Measurements from ENCODE around the gene MVB12B. TPM values are rescaled to one million over a fixed set of nuclear protein-coding genes. Genes with fewer than 3 reads are reported as not detected.

MVB12B gene
- total RNA-seq, 1 experiment from 2014 or later = 5.8 TPM

GRCh38 chr9:126480813-126481212 is 154.2 kb downstream of the MVB12B start:
- Histone ChIP-seq H2BK12ac (ENCODE audit: insufficient read length, low read depth, low read length) (no peak overlapping the region), H3K4me2 (ENCODE audit: insufficient read depth, insufficient read length, low read length) (no peak overlapping the region), H4K91ac (ENCODE audit: insufficient read length, low read depth, low read length) (no peak overlapping the region), H3K23ac (ENCODE audit: insufficient read length, low read depth, low read length) (no peak overlapping the region), H3K79me1 (ENCODE audit: insufficient read depth, low read depth, low read length, poor library complexity, severe bottlenecking) (no peaks in the 10 kb centered on the region), H2BK120ac (ENCODE audit: low read depth, low read length, poor library complexity, severe bottlenecking) (no peak overlapping the region), H3K4ac (ENCODE audit: low read depth, low read length) (no peak overlapping the region), H3K9me3 (ENCODE audit: control insufficient read depth, low read depth, low read length) (no peaks in the 10 kb centered on the region), H3K27me3 (ENCODE audit: insufficient read depth, low read length) (no peaks in the 10 kb centered on the region), H2BK15ac (ENCODE audit: low read depth, low read length) (no peak overlapping the region), H2AFZ (ENCODE audit: low read length) (no peak overlapping the region), H4K20me1 (ENCODE audit: control insufficient read depth, insufficient read depth, insufficient read length) (no peaks in the 10 kb centered on the region), H4K8ac (replicated peaks; ENCODE audit: insufficient read length, low read depth, low read length) (no peak overlapping the region), H3K79me2 (ENCODE audit: insufficient read depth, low read length) (no peaks in the 10 kb centered on the region), H3K9ac (ENCODE audit: extremely low read depth, insufficient read length, low read length) (no peak overlapping the region), H3K56ac (ENCODE audit: insufficient read length, low read depth, low read length) (no peak overlapping the region), H3K23me2 (ENCODE audit: insufficient read length, low read depth, low read length, poor library complexity, severe bottlenecking) (no peaks in the 10 kb centered on the region), H2BK20ac (ENCODE audit: low read depth, low read length, poor library complexity, severe bottlenecking) (no peak overlapping the region), H3K27ac (ENCODE audit: insufficient read length, low read depth, low read length) (no peak overlapping the region), H3K18ac (ENCODE audit: insufficient read length, low read depth, low read length) (no peak overlapping the region), H3K4me1 (ENCODE audit: insufficient read depth, low read length) (no peaks in the 10 kb centered on the region), H2AK5ac (ENCODE audit: insufficient read length, low read length) (no peak overlapping the region), H3K14ac (ENCODE audit: insufficient read depth, low read length) (no peak overlapping the region), H2BK5ac (ENCODE audit: insufficient read length, low read length) (no peak overlapping the region), H4K5ac (ENCODE audit: insufficient read length, low read depth, low read length) (no peak overlapping the region), H3T11ph (ENCODE audit: low read length) (no peak overlapping the region)
- no CpG with 5 or more reads among the region's 6 CpGs for WGBS (ENCODE audit: extremely low coverage, insufficient read length, low lambda C conversion rate)
- Mint-ChIP-seq H3K4me1 (peaks cover 7 to 10% of the 10 kb centered on the region in 2 experiments; a peak in 3 of 4 replicates), H3K9me3 (peaks cover 0 to 2% of the 10 kb centered on the region in 2 experiments; a peak in 1 of 5 replicates), H3K27me3 (ENCODE audit: low read depth) (peaks cover 10% of the 10 kb centered on the region), H3K36me3 (ENCODE audit: insufficient read depth in 1 of 3, low read depth in 3 of 3) (peaks cover 0 to 6% (median 0%) of the 10 kb centered on the region in 3 experiments; a peak in 3 of 7 replicates), H3K27ac (no peak overlapping the region), H3K4me3 (no peak overlapping the region)
- DNase-seq = no peak
- no peak for TF ChIP-seq CTCF (conservative IDR thresholded peaks at IDR 0.05)
